HepG2 (cell line): ENCODE data around the gene FAIM2. TPM values are rescaled to one million over a fixed set of nuclear protein-coding genes. Genes with fewer than 3 reads are reported as not detected.

ENCODE experiments used
- FIP1L1 ChIP-seq: fragments of 200-400 bp; formaldehyde crosslinking; IDR thresholded peaks from 2 replicates; pipeline ENCODE4 v1.6.1; 2018; ENCODE audit warnings: low read depth, mild to moderate bottlenecking, low read length, moderate library complexity, borderline replicate concordance; ENCODE audit not compliant: insufficient read depth
- HHEX ChIP-seq: IDR thresholded peaks from 2 replicates; pipeline ENCODE4 v1.6.1; 2016; ENCODE audit warnings: control low read depth
- SSRP1 ChIP-seq: IDR thresholded peaks from 2 replicates; pipeline ENCODE4 v1.6.1; 2016; ENCODE audit warnings: control low read depth
- ZBTB1 ChIP-seq: sonication (generic); formaldehyde crosslinking; IDR thresholded peaks from 2 replicates; pipeline ENCODE4 v1.4.0; 2020; ENCODE audit warnings: missing genetic modification reagents, borderline replicate concordance
- ZNF33B ChIP-seq: sonication (generic); formaldehyde crosslinking; IDR thresholded peaks from 2 replicates; pipeline ENCODE4 v1.5.1; 2020; ENCODE audit warnings: mild to moderate bottlenecking, missing genetic modification reagents
- ZNF451 ChIP-seq: sonication (generic); formaldehyde crosslinking; IDR thresholded peaks from 2 replicates; pipeline ENCODE4 v1.5.0; 2020; ENCODE audit warnings: mild to moderate bottlenecking, missing genetic modification reagents
- ZNF484 ChIP-seq: sonication (generic); formaldehyde crosslinking; IDR thresholded peaks from 2 replicates; pipeline ENCODE4 v1.5.1; 2020; ENCODE audit warnings: mild to moderate bottlenecking, low read depth, missing genetic modification reagents, borderline replicate concordance
- polyA plus RNA-seq, 8 experiments: library from polyadenylated mRNA; depleted of rRNA in 3 of 8; stranded (reverse) in 7 of 8; unstranded in 1 of 8; fragments of >200 nt; fragmentation: Illumina TruSeq in 4 of 8; extraction: Trizol in 4 of 8; gene quantifications; 2 replicates each; pipeline versions ENCODE4 v1.2.1 to v1.2.3, GENCODE V29; 2011 to 2016; ENCODE audit warnings: low read depth in 4 of 8, missing spikeins in 1 of 8, mixed read lengths in 1 of 8; ENCODE audit not compliant: insufficient read depth in 1 of 8
- total RNA-seq, 5 experiments: library from RNA; depleted of rRNA; stranded (reverse); fragments of >200 nt; fragmentation: Illumina TruSeq; extraction: Trizol; gene quantifications; 2 replicates each; pipeline ENCODE4 v1.2.3, GENCODE V29; 2016; ENCODE audit warnings: low read depth in 1 of 5
- TF ChIP-seq, protein P1 (sequence below): sonication (generic); formaldehyde crosslinking; conservative IDR thresholded peaks from 2 replicates; pipeline ENCODE4 v1.4.0; 2020; ENCODE audit warnings: mild to moderate bottlenecking, missing genetic modification reagents, moderate library complexity
- TF ChIP-seq, protein P2 (sequence below): sonication (generic); formaldehyde crosslinking; IDR thresholded peaks from 2 replicates; pipeline ENCODE4 v1.4.0; 2020; ENCODE audit warnings: mild to moderate bottlenecking, missing genetic modification reagents
- TF ChIP-seq, protein P3 (sequence below): sonication (generic); formaldehyde crosslinking; IDR thresholded peaks from 2 replicates; pipeline ENCODE4 v1.8.1; 2022; ENCODE audit warnings: low read depth, mild to moderate bottlenecking, missing genetic modification reagents
- TF ChIP-seq, protein P4 (sequence below): sonication (generic); formaldehyde crosslinking; IDR thresholded peaks from 2 replicates; pipeline ENCODE4 v1.5.1; 2020; ENCODE audit warnings: missing genetic modification reagents, mild to moderate bottlenecking, borderline replicate concordance
- TF ChIP-seq, protein P5 (sequence below): sonication (generic); formaldehyde crosslinking; IDR thresholded peaks from 2 replicates; pipeline ENCODE4 v1.5.0; 2020; ENCODE audit warnings: missing genetic modification reagents
- TF ChIP-seq, protein P6 (sequence below): sonication (generic); formaldehyde crosslinking; IDR thresholded peaks from 2 replicates; pipeline ENCODE4 v1.8.1; 2023; ENCODE audit warnings: missing genetic modification reagents, mild to moderate bottlenecking, borderline replicate concordance

FAIM2 gene
- total and polyA plus RNA-seq, 2 of the 13 experiments (the other 11 are each of a cell fraction or from before 2014, with no cell fraction given): not detected

DNA sequence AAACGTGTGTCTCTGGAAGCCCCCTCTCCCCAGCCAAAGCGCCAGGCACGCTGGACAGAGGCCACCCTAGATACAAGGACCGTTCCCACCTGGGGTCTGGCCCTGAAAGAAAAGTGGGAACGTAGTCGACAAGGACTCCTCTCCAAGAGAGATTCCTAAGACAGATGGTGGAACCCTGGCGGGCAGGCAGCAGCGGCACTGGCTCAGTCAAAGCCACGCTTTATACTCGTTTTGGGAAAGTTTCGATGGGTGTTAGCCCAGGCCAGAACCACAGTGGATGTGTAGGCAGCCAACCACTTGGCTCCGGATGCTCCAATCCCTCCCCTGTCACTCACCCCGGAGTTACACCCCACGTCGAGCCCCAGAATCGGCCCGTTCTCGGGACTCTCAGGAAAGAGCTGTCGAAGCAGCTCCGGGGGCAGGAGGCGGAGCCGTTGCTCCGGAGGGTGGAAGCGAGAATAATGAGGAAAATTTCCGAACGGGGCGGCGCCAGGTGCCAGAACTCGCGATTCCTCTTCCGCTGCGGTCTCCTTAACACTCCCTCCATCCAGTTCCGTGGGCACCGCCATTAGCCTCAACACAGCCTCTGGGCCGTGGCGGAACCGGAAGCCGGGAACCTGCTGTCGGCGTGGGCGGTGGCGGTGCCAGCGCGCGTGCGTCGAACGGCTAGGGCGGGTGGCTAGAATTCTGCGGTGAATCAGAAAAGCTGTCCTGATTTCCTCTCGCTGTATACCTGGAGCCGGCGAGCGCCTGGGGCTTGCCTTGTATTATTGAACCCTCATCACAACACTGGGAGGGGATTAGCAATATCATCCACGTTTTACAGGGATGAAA lies 61.0 kb downstream of the FAIM2 start, which contains the start of gene BCDIN3D (continued):
- TF ChIP-seq, protein P1, sequence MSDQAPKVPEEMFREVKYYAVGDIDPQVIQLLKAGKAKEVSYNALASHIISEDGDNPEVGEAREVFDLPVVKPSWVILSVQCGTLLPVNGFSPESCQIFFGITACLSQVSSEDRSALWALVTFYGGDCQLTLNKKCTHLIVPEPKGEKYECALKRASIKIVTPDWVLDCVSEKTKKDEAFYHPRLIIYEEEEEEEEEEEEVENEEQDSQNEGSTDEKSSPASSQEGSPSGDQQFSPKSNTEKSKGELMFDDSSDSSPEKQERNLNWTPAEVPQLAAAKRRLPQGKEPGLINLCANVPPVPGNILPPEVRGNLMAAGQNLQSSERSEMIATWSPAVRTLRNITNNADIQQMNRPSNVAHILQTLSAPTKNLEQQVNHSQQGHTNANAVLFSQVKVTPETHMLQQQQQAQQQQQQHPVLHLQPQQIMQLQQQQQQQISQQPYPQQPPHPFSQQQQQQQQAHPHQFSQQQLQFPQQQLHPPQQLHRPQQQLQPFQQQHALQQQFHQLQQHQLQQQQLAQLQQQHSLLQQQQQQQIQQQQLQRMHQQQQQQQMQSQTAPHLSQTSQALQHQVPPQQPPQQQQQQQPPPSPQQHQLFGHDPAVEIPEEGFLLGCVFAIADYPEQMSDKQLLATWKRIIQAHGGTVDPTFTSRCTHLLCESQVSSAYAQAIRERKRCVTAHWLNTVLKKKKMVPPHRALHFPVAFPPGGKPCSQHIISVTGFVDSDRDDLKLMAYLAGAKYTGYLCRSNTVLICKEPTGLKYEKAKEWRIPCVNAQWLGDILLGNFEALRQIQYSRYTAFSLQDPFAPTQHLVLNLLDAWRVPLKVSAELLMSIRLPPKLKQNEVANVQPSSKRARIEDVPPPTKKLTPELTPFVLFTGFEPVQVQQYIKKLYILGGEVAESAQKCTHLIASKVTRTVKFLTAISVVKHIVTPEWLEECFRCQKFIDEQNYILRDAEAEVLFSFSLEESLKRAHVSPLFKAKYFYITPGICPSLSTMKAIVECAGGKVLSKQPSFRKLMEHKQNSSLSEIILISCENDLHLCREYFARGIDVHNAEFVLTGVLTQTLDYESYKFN (CRISPR knock-in tag): no peak; the same call in 1 of the 2 replicates
- TF ChIP-seq ZNF451 (CRISPR knock-in tag): no peak
- TF ChIP-seq FIP1L1: no peak
- TF ChIP-seq, protein P2, sequence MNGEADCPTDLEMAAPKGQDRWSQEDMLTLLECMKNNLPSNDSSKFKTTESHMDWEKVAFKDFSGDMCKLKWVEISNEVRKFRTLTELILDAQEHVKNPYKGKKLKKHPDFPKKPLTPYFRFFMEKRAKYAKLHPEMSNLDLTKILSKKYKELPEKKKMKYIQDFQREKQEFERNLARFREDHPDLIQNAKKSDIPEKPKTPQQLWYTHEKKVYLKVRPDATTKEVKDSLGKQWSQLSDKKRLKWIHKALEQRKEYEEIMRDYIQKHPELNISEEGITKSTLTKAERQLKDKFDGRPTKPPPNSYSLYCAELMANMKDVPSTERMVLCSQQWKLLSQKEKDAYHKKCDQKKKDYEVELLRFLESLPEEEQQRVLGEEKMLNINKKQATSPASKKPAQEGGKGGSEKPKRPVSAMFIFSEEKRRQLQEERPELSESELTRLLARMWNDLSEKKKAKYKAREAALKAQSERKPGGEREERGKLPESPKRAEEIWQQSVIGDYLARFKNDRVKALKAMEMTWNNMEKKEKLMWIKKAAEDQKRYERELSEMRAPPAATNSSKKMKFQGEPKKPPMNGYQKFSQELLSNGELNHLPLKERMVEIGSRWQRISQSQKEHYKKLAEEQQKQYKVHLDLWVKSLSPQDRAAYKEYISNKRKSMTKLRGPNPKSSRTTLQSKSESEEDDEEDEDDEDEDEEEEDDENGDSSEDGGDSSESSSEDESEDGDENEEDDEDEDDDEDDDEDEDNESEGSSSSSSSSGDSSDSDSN (CRISPR knock-in tag): peak; percentile 62
- peak; percentile 34; the same call in 1 of the 2 replicates for TF ChIP-seq ZNF33B (CRISPR knock-in tag)
- TF ChIP-seq HHEX: no peak
- TF ChIP-seq, protein P3, sequence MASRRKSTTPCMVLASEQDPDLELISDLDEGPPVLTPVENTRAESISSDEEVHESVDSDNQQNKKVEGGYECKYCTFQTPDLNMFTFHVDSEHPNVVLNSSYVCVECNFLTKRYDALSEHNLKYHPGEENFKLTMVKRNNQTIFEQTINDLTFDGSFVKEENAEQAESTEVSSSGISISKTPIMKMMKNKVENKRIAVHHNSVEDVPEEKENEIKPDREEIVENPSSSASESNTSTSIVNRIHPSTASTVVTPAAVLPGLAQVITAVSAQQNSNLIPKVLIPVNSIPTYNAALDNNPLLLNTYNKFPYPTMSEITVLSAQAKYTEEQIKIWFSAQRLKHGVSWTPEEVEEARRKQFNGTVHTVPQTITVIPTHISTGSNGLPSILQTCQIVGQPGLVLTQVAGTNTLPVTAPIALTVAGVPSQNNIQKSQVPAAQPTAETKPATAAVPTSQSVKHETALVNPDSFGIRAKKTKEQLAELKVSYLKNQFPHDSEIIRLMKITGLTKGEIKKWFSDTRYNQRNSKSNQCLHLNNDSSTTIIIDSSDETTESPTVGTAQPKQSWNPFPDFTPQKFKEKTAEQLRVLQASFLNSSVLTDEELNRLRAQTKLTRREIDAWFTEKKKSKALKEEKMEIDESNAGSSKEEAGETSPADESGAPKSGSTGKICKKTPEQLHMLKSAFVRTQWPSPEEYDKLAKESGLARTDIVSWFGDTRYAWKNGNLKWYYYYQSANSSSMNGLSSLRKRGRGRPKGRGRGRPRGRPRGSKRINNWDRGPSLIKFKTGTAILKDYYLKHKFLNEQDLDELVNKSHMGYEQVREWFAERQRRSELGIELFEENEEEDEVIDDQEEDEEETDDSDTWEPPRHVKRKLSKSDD (CRISPR knock-in tag): no peak
- no peak for TF ChIP-seq SSRP1
- TF ChIP-seq, protein P4, sequence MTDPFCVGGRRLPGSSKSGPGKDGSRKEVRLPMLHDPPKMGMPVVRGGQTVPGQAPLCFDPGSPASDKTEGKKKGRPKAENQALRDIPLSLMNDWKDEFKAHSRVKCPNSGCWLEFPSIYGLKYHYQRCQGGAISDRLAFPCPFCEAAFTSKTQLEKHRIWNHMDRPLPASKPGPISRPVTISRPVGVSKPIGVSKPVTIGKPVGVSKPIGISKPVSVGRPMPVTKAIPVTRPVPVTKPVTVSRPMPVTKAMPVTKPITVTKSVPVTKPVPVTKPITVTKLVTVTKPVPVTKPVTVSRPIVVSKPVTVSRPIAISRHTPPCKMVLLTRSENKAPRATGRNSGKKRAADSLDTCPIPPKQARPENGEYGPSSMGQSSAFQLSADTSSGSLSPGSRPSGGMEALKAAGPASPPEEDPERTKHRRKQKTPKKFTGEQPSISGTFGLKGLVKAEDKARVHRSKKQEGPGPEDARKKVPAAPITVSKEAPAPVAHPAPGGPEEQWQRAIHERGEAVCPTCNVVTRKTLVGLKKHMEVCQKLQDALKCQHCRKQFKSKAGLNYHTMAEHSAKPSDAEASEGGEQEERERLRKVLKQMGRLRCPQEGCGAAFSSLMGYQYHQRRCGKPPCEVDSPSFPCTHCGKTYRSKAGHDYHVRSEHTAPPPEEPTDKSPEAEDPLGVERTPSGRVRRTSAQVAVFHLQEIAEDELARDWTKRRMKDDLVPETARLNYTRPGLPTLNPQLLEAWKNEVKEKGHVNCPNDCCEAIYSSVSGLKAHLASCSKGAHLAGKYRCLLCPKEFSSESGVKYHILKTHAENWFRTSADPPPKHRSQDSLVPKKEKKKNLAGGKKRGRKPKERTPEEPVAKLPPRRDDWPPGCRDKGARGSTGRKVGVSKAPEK (CRISPR knock-in tag): no peak
- TF ChIP-seq ZBTB1 (CRISPR knock-in tag): no peak
- no peak for TF ChIP-seq ZNF484 (CRISPR knock-in tag)
- TF ChIP-seq, protein P5, sequence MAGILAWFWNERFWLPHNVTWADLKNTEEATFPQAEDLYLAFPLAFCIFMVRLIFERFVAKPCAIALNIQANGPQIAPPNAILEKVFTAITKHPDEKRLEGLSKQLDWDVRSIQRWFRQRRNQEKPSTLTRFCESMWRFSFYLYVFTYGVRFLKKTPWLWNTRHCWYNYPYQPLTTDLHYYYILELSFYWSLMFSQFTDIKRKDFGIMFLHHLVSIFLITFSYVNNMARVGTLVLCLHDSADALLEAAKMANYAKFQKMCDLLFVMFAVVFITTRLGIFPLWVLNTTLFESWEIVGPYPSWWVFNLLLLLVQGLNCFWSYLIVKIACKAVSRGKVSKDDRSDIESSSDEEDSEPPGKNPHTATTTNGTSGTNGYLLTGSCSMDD: no peak
- TF ChIP-seq, protein P6, sequence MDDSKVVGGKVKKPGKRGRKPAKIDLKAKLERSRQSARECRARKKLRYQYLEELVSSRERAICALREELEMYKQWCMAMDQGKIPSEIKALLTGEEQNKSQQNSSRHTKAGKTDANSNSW (CRISPR knock-in tag): 0 out of 2 replicates have a peak, but pooled peaks have one; percentile 29
